Peyer's patch (tissue), 4 donors: ENCODE data around the gene AGER. TPM values are rescaled to one million over a fixed set of nuclear protein-coding genes. Genes with fewer than 3 reads are reported as not detected.

Source experiments
- DNase-seq, 3 donors: peaks; one replicate each; pipeline ENCODE4 v3.0.0-alpha.2; 2017 to 2019
- H3K27ac ChIP-seq, 4 donors: fragments of 200-600 bp; sonication (generic); one replicate each; pipeline ENCODE4 v1.5.1; 2016 to 2019
- H3K27me3 ChIP-seq, 2 donors: fragments of 200-600 bp; sonication (generic); one replicate each; pipeline ENCODE4 v1.5.1; 2019
- H3K36me3 ChIP-seq, 3 donors: fragments of 200-600 bp; sonication (generic); one replicate each; pipeline ENCODE4 v1.5.1; 2016 to 2019
- H3K4me1 ChIP-seq, 4 donors: fragments of 200-600 bp; sonication (generic); one replicate each; pipeline ENCODE4 v1.5.1; 2016 to 2019
- H3K4me3 ChIP-seq, 4 donors: fragments of 200-600 bp; sonication (generic); 1 replicate in 3 of 4; 2 replicates in 1 of 4; pipeline ENCODE4 v1.5.1; 2016 to 2019; ENCODE audit warnings: mild to moderate bottlenecking in 1 of 4
- H3K9me3 ChIP-seq, 4 donors: fragments of 200-600 bp; sonication (generic); one replicate each; pipeline ENCODE4 v1.5.1; 2016 to 2019; ENCODE audit warnings: mild to moderate bottlenecking in 1 of 4
- CTCF ChIP-seq, 6 experiments: fragments of 450-650 bp in 4 of 6; fragments of 200-600 bp in 2 of 6; sonication (generic) in 1 of 6; IDR thresholded peaks; one replicate each; pipeline ENCODE4 v1.5.1; 2017 to 2019; ENCODE audit warnings: antibody characterized with exemption in 6 of 6, mild to moderate bottlenecking in 3 of 6, moderate library complexity in 1 of 6
- POLR2A ChIP-seq, 2 donors: fragments of 450-650 bp; IDR thresholded peaks; one replicate each; pipeline ENCODE4 v1.5.1; 2017; ENCODE audit warnings: antibody characterized with exemption in 2 of 2, mild to moderate bottlenecking in 2 of 2, moderate library complexity in 2 of 2
- total RNA-seq, 4 donors: library from RNA; depleted of rRNA; stranded (reverse); fragments of >200 nt; gene quantifications; one replicate each; pipeline ENCODE4 v1.1.0, GENCODE V29; 2016

The AGER gene
- total RNA-seq, 4 donors from 2014 or later: 2.8 to 31.4 (median 9.2) TPM

- Histone ChIP-seq H3K27ac (no peak overlapping the region), H3K9me3 (no peaks in the 10 kb centered on the region), H3K4me1 (no peaks in the 10 kb centered on the region), H3K4me3 (no peak overlapping the region), H3K36me3 (no peaks in the 10 kb centered on the region), H3K27me3 (no peaks in the 10 kb centered on the region)
- TF ChIP-seq POLR2A (IDR thresholded peaks at IDR 0.05) (no peak), CTCF (IDR thresholded peaks at IDR 0.05) (no peak)
- no peak for DNase-seq
Measured at GRCh38 chr6:32203426-32204267, 19.6 kb upstream of the AGER start.

GRCh38 chr6:32202186-32202585 lies 18.1 kb upstream of the AGER start:
- no peak for DNase-seq
- H3K4me1 ChIP-seq: peaks cover 0 to 3% (median 0%) of the 10 kb centered on the region in 4 donors
- no peaks in the 10 kb centered on the region for H3K36me3 ChIP-seq
- no peaks in the 10 kb centered on the region for H3K27me3 ChIP-seq
- TF ChIP-seq CTCF (IDR thresholded peaks at IDR 0.05) (no peak), POLR2A (IDR thresholded peaks at IDR 0.05) (no peak)
- H3K4me3 ChIP-seq: no peak overlapping the region
- no peak overlapping the region for H3K27ac ChIP-seq
- H3K9me3 ChIP-seq: no peaks in the 10 kb centered on the region

DNA sequence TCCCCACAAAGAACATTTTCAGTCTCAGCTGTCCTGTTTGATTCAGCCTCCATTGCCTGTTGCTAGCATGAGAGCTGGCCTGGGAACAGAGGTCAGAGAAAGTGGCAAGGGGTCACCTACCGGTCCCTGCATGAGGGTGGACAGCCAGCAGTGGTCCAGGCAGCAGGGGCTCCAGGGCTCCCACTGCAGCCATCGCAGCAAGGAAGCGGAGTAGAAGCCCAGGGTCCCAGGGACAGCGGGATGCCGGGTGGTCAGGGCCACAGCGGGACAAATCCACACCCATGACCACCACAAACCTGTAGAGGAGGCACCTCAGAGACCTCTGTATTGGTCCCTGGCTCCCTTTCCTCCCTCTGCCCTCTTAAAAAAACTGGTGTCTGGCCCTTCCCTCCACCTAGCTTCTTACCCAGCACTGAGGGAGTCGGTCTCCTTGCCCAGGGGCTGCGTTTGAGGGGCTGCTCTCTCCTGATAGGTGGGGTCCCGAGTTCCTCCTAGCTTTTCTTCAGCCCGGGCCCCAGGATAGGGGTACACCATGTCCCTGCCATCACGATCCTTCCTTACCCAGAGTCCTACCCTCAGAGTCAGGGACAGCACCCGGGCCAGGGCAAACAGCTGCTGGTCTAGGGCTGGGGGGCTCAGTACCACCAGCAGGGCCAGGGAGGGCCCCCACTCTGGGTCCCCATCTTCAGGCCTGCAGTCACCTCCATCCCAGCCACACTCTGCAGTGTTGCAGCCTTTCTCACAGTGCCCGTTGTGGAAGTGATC lies 16.8 kb upstream of the AGER start:
- no peaks in the 10 kb centered on the region for H3K27me3 ChIP-seq
- H3K4me3 ChIP-seq: no peak overlapping the region
- DNase-seq: no peak
- no peak overlapping the region for H3K27ac ChIP-seq
- TF ChIP-seq POLR2A (IDR thresholded peaks at IDR 0.05) (no peak), CTCF (IDR thresholded peaks at IDR 0.05) (no peak)
- no peaks in the 10 kb centered on the region for H3K9me3 ChIP-seq
- H3K36me3 ChIP-seq: no peaks in the 10 kb centered on the region
- peaks cover 0 to 10% (median 0%) of the 10 kb centered on the region in 4 donors for H3K4me1 ChIP-seq

GRCh38 chr6:32198866-32199265 lies 14.8 kb upstream of the AGER start:
- Histone ChIP-seq H3K27me3 (no peaks in the 10 kb centered on the region), H3K9me3 (no peaks in the 10 kb centered on the region), H3K27ac (no peak overlapping the region), H3K4me1 (peaks cover 0 to 17% (median 2%) of the 10 kb centered on the region in 4 donors), H3K36me3 (no peaks in the 10 kb centered on the region), H3K4me3 (no peak overlapping the region)
- TF ChIP-seq CTCF (IDR thresholded peaks at IDR 0.05) (no peak), POLR2A (IDR thresholded peaks at IDR 0.05) (no peak)
- DNase-seq: no peak

GRCh38 chr6:32198345-32198696 lies 14.3 kb upstream of the AGER start:
- DNase-seq: no peak
- Histone ChIP-seq H3K9me3 (no peaks in the 10 kb centered on the region), H3K27me3 (no peaks in the 10 kb centered on the region), H3K4me1 (peaks cover 1 to 17% (median 3%) of the 10 kb centered on the region in 4 donors), H3K36me3 (no peaks in the 10 kb centered on the region), H3K27ac (no peak overlapping the region), H3K4me3 (no peak overlapping the region)
- TF ChIP-seq POLR2A (IDR thresholded peaks at IDR 0.05) (no peak), CTCF (IDR thresholded peaks at IDR 0.05) (no peak)
